Superior temporal gyrus (tissue), 1 donor: ENCODE measurements around the gene ALK.

Experiments
- DNase-seq: peaks from one replicate; pipeline ENCODE4 v3.0.0-alpha.2; 2016; ENCODE audit errors: extremely low spot score

ALK gene

DNA sequence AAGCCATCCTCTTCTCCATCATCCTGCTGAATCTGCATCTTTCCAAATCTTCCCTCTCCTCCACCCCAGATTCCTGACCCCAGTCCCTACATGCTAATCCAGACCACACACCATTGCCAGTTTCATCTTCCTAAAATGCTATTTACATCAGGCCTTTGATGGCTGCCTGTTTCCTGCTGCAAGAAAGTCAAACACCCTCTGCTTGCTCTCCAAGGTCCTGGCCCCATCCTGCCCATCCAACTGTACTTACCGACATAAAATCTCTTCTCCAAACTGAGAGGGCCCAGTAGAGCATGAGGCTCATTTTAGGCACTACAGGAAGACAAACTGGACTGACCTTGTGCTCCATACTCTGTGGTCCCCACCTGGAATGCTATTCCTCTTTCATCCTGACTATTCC, 19.0 kb downstream of the ALK start:
- no peak for DNase-seq

DNA sequence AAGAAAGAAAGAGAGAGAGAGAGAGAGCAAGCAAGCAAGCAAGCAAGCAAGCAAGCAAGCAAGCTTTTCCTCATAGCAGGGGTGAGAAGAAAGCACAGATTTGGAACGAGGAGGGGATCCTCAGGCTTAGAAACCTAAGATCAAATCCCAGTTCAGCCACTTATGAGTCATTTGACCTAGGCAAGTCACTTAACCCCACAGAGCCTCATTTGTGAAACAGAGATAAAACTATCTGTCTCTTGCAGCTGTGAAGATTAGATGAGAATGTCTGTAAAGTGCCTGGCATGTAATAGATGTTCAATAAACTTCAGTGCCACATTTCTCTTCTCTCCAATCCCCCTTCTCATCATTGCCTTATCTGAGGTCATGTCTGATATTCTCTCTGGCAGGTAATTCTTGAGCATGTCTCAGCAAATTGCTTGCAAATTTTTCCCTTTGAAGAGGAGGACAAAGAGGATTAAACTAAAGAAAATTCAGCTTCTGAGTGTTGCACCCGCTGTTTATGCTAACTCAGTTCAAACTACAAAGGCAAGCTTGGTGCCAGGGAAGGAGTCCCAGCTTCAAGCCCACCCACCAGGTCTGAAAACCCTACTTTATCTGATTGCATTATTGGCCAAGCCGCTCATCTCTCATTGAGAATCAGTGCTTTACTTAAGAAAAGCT, 20.3 kb downstream of the ALK start:
- no peak for DNase-seq

DNA sequence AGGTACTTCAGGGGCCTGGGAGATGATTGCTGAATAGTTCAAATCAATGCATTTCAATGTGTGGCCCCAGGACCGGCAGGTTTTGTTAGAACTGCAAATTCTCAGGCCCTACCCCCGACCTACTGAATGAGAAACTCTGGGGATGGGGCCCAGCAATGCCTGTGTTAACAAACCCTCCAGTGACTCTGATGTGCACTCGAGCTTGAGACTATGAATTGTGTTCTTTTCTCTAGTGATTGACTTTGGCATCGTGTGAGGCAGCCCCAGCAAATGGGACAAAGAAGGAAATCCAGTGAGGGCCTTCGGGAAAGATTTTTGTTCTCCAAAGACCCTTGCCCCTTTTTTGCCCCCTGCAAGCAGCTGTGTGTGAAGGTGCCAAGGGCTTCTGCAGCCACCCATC, 22.4 kb downstream of the ALK start:
- DNase-seq = no peak

DNA sequence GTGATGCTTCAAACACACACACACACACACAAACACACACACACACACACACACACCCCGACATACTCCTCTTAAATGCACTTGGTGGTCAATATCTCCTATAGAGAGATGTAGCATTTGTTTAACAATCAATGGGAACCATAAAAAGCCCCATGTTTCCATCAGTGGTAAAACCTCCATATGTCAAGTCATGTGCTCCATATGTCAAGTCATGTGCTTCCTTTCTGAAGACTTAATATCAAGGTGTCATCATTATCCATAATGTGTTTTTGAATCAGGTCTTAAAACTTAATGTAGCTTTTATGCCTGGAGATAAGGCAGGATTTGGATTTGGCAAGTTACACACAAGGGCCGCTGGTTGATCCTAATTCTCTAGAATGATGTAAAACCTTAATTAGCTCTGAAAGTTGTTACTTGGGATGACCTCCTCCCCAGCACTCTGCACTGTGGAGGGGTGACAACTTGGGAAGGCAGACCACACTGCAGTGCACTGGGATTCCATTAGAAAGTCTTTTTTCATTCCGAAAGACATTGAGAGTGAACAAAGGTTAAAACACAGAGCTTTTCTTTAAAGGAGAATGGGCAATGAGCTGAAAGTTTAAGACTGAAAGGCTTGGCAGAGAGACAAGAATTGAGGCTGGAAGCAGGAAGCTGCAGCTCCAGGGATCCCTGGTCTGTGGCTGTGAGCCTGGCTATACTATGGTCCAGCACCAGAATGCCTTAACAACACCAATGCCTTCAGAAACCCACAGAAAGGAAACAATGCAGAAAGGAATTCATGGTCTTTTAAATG, 26.4 kb downstream of the ALK start:
- DNase-seq = no peak

DNA sequence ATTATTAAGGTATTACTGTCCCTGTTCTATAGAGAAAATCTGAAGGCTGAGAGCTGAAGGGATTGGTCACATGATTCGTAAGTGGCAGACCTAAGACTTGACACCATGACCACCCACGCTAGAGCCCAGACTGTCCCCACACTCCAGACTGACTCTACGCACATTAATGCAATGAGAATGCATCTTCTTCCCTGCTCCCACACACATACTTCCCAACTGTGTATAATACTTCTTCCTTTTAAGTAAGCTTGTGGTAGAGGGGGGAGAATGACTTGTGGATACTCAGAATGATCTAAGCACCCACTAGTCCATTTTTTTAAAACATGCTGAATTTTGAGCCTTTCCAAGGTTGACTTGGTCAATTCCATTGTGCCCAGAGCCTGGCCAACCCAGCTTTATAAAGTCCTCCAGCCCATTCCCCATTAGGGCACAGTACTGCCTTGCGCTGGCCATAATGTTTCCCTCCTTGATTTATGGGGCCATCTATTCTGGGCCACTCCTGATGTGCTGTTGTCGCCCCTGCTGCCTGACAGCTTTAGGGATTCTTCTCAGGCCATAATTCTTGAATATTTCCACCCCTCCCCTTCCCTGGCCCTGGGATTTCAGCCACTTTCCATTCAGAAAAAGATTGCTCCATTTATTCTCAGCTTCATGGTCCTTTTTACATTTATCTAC, 28.7 kb downstream of the ALK start:
- DNase-seq = no peak

DNA sequence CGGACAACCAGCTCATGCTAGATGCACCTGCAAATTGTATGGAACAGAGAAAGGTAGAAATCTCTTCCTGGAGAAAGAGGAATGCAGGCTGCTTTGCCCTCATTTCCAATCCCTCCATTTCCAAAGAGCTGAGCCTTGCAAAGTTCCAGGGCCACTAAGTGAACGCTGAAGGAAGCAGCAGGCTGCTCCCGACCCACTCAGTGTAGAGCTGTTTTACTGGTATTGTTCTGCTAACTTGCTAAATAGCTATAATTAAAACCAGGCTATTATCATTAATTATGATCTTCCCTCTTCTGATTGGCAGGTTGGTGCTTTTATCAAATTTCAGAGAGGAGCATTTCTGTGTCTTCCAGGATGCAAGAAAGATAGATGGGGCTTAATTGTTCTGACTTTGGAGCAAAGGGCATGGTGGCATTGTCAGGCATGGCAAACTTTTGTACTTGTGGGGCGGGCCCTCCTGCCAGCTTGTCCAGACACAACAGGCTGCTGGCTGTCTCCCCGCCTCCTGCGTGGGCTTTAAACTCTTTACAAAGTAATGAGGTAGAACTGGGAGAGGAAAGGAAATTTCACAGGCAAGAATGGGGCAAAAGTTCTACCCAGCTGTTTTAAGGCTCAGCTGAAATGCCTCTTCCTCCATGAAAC, 40.2 kb downstream of the ALK start:
- DNase-seq = no peak

DNA sequence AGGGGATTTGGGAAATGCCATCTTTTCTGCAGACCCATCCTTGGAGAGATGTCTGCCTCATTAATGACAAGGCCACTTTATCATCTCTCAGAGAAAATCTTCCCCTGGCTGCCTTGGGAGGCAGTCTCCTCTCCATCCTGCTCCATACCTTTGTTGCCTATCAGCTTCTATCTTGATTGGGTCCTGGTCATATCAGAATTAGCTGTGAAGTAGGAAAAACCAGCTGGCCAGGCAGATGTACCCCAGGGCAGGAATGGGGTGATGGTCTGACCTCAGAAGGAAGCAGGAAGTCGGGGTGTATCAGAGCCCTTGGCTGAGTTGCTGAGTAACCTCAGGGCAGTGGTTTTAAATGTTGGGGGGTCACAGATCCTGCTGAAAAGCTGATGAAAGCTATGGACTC, 41.3 kb downstream of the ALK start:
- no peak for DNase-seq

DNA sequence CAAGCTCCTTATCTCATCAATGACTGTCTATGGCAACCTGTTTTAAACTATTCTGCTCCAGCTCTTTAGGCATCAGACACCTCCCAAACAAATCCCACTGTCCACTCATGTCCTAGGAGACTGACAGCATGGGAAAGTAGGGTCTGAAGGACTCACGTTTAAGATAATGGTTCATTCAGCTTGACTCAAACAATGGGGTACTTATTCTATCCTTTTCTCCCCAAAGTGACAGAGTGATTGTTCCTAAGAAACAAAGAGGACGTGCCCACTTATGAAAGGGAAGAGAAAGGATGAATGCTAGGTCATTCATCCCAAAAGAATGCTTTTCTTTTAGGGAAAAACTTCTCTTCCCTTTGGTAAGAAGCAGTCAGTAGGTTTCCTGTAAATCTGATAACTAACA, 41.9 kb downstream of the ALK start:
- no peak for DNase-seq

DNA sequence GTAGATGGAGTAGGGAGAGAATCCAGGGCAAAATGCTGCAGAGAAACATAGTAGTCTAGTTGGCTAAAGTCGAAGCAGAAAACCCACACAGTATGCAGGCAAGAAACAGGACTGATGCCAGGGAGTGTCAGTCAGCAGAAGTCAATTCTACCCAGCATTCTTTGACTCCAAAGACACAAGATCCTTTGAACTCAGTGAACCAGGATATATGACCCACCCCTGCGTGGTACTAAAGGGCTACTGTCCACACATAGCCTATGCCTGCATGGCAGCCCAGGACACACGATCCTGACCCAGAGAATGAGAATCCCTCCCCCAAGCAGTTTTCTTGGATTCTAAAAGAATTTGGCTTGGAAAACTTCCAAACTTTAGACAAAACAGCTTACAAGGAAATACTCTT, 42.5 kb downstream of the ALK start:
- no peak for DNase-seq

DNA sequence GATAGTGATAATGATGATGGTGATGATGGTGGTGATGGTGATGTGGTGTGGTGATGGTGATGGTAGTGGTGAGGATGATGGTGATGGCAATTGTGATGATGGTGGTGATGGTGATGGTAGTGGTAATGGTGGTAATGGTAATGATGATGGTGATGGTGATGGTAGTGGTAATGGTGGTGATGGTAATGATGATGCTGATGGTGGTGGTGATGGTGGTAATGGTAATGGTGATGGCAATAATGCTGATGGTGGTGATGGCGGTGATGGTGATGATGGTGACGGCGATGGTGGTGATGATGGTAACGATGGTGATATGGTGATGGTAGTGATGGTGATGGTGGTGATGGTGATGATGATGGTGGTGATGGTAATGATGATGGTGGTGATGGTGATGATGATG, 45.0 kb downstream of the ALK start:
- DNase-seq = no peak

DNA sequence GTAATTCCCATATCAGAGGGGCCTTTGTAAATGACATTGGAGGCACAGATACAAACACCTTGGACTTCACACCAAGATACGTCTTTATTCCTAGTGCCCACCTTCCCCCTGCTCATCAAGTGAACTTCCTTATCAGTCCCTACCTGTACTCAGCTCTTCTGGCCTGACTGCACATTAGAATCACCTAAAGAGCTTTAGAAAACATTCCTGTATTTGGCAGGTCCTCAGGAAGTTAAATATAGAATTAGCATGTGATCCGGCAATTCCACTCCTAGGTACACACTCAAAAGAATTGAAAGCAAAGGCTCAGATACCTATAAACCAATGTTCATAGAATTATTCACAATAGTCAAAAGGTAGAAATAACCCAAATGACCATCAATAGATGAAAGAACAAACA, 46.6 kb downstream of the ALK start:
- no peak for DNase-seq

DNA sequence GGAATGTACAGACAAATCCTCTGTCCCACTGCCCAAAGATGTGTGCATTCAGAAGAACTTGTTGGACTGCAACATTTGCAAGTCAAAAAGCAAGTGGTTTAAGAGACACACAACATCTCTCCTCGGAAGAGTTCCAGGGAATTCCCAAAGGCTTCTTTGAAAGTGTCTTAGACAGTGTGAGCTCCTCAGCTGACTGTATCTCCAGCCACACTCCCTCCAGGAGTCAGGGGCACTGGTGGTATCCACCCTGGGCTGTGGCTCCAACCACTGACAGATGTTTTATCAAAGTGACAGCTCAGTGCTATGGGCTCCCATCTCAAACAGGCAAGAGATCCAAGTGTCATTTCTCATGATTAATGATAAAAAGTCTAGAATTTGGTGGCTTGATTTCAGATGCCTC, 48.5 kb downstream of the ALK start:
- DNase-seq = no peak

DNA sequence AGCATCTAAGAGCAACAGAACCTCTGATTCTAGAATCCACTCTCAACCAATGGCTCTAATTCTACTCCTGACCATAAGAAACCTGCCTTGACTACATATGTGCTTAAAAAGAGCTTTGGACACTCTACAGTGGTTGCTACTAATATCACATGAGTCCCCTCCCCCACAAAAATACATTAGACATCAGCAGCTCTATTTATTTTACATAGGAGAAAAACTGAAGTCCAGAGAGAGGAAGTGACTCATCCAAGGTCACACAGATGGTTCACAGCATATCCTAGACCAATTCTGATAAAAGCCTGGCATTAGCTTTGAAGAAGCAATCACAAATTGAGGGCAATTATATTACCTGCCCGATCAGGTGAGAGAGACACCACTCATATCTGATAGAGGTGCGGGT, 49.8 kb downstream of the ALK start:
- no peak for DNase-seq

DNA sequence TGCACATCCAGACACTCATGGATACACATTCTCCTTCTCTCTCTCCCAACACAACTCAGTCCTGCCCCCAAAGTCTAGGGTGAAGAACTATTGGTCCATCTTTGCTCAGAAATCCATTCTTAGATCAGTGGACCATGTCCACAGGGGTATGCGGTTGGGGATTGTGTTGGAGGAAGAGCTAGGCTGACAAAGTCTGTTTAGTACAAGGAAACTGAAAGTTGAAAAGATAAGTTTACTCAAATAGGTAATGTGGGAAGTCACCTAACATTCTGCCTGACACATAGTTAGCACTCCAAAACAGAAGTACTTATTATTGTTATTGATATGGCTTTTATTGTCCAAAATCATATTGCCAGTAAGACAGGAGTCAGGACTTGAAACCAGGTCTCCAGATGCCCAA, 55.9 kb downstream of the ALK start:
- no peak for DNase-seq

DNA sequence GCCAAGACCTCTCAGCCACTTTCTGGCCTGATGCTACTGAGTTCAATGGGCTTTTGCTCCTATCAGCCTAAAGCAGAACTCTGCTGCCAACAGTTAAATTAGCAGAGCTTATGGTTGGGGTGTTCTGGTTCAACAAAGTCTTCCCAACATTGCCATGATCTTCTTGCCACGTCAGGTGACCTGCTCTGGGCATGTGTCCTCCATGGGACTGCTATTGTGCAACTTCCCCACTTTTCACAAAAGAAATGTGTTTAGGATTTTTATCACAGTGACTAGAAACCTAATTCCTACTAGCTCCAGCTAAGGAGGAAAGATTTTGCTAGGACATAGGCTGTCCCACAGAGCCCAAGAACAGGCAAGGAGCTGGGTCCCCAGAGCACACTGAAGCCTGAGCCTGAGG, 56.4 kb downstream of the ALK start:
- no peak for DNase-seq

DNA sequence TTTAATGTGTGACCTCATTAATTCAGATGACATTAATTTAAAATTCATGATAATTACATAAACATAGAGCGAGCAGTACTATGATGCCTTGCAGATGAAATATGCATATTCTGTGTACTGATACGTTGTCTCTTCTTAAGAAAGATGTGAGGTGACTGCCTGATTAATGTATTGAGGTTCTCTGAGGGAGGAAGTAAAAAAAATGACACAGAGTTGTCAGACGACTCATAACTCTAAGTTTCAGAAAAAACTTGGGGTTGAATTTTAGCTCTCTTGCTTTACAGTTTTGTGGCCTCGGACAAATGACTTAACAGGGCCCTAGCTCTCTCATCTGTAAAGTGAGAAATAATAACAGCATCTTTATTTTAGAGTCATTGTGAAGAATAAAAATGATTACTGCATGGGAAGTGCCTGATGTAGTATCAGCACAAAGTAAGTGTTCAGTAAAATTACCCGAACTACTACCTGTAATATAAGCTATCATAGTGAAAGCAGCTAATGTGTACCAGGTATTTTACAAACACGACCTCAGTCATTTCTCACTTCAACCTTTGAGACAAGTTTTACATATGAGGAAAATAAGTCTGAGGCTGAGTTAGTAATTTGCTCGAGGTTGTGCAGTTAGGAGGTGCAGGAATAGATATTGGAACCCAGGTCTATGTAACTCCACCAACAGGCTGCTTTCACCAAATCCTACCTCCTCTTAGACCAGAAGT, 65.3 kb downstream of the ALK start:
- no peak for DNase-seq

DNA sequence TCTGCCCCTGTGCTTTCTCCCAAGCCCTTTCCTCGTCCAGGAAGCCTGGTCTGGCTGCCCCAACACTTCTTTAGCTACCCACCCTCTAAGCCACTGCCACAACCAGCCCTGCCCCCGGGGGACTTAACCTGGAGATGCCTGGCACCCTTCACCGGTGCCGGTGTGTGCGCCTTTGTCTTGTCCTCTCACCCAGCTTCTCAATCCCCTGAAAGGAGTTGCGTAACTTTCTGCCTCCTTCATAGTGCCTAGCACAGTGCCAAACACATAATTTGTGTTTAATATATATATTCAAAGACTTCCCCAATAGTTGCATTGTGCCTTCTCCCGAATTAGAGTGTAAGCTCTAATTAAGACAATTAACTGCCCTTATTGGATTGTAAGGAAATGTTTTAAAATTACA, 70.6 kb downstream of the ALK start:
- no peak for DNase-seq

DNA sequence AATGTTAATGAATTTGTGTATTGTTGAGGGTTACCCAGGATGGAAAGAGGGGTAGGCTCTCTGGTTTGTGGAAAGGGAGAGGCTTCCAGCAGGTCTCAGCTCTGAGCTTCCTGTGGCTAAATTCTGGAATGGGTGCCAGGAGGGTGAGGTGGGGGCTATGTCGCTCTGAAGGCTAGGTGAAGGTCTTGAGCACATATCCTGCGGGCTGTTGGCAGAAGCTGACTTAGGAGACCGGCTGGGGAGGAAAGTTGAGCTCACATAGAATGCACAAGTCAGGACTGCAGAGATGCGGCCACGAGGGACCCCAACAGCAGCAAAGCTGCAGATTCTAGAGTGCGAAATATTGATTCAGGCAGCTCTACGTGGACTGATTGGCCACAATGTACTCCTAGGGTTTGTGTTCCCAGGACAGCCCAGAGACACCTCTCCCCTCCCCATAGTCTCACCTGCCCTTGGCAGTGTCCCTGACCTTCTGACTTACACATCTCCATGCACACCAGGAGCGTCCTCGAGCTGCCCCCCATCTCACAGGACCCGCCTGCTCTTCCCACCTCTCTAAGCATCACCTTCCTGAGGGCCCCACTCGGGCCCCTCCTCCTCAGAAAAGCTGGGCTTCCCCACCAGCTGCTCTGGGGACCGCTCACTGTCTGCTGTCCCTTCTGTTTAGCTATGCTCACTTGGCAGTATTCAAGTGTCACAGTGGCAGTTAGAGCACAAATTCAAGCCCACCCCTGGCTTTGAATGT, 72.6 kb downstream of the ALK start:
- DNase-seq = no peak

DNA sequence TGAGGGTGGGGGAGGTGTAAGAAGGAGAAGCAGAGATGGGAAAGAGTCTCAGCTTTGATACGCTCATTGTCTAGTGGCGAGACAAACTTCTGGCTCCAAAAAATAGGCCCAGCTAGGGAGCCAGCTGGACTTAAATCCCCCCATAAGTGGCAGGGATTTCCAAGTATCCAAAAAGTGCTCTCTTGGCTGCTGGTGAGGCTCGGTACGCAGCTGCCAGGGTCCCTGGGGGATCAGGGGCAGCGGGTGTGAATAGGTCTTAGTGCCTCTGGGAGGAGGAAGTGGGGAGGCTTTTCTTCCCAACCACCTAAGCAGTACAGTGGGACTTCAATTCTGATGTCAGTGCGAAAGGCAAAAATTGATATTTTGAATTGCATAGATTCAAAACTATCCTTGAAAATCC, 73.5 kb downstream of the ALK start:
- no peak for DNase-seq

DNA sequence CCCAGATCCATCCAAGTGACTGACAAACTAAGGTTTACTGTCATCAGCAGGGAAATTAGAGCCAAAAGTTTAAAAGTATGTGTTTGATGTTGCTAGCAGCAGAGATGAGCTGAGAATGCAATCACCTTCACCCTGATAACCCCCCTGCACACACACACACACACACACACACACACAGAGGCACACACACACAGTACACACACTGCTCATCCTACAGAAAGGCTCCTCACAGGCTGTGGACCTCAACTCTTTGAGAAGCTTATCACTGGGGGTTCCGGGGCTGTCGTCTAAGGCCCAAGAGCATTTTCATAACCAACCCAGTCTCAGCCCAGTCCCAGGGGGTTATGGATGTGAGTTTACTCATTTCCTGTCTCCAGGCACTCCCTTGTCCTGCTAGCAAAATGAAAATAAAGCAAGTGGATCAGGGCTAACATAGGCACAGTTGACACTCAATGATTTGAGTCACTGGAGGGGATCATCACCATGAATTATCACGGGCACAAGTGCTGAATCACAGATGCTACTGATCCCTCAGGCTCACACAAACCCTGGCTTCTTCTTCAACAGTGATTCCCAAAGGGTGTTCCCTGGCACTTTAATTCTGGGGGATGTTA, 76.6 kb downstream of the ALK start:
- DNase-seq = no peak
